DMS53 treated with DMSO at 0.1 percent for 48 hours (cell line): ENCODE data around the gene CAPN5.

Experiments used
- DNase-seq: peaks from one replicate; lab custom pipeline; 2025; ENCODE audit not compliant: unreplicated experiment; lab: John Stamatoyannopoulos, UW

CAPN5 gene

DNA sequence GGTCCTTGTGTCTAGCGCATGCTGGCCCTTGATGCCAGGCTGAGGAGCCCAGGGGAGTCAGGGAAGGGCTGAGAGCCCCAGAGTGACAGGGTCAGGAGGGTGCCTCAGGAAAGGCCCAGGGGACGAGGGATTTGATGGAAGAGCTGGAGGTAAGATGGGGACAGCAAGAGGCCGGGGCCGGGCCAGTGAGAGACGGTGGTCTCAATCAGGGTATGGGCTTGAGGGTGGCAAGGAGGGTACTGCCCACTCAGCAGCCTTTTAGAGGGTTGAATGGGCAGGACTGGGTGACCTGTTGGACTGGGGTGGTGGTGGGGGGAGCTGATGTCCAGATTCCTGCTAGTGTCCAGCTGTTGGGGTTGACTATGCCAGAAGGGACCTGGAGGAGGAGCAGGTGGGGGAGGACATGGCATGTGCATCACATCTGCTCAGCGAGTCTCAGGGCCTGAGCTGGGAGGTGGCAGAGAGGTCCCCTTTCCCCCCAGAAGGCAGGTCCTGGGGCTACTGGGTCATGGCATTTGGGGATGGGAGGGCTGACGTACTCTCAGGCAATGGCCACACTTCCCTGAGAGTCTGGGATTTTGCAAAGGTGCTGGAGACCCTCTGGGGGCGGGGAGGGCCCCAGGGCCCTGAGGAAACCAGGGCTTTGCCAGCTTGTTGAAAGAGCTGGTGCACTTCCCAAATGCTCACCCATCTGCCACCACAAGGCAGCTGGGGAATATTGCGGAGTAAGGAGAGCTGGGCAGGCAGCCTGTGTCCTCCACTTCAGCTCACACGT, 79.7 kb downstream of the CAPN5 start:
- DNase-seq, result no peak

DNA sequence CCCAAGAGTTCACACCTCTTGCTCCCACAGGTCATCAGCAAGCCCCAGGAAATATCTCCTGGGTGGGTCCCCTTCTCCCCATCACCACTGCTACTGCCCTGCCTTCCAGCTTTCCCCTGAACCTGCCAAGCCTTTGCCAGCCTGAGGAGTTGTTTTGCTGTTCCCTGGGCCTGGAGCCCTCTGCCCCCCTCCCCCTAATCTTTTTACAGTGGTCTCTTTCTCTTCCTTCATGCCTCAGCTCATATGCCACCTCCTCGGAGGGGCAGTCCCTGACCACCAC, 80.2 kb downstream of the CAPN5 start:
- no peak for DNase-seq

DNA sequence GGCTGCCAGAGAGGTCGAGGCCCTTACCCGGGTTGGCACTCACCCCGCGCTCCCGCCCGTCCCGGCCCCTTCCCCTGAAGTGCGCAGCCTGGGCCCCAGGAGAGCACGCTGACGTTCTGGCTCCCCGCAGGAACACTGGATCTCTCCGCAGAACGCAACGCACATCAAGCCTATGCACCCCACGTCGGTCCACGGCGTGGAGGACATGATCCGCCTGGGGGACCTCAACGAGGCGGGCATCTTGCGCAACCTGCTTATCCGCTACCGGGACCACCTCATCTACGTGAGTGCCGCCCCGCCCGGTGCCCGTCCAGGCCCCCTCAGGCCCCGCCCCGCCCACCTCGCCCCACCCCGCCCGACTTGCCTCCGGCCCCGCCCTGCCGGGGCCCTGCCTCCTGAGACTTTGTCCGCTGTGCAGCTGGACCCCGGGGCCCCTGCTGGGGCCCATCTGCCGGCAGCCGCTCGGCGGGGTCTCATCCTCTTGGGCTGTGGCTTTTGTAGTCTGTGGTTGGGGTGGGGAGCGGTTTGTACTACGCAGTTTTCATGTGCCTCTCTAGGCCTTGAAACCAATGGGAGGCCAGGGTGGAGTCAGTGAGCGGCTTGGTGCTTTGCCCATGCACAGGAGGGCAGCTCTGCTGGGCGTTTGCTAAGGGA, 81.0 kb downstream of the CAPN5 start:
- no peak for DNase-seq

- DNase-seq, result no peak
These were observed 82.4 kb downstream of the CAPN5 start for GRCh38 chr11:77148963-77149715.

- no peak for DNase-seq
These were observed 83.1 kb downstream of the CAPN5 start for GRCh38 chr11:77149716-77150392.

DNA sequence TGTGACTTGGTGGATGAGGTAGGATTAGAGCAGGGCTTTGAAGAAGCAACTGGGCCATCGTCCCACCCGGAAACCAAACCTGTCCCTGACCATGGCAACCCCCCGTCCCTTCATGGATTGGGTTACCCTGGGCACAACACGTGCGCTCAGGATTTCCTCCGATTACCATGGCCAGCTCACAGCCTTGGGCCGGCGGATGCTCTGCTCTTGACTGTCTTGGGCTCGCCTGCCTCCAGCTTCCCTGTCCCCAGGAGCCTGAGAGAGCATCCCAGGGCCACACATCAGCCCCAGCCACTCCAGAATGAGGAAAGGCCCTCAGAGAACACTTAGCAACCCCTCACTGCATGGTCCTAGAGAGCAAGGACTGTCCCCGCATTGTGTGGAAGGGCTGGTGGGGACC, 84.1 kb downstream of the CAPN5 start:
- DNase-seq, result no peak

GRCh38 chr11:77151804-77152509, 85.2 kb downstream of the CAPN5 start:
- DNase-seq, result no peak

- DNase-seq, result no peak
These were observed 86.1 kb downstream of the CAPN5 start for GRCh38 chr11:77152846-77153245.

DNA sequence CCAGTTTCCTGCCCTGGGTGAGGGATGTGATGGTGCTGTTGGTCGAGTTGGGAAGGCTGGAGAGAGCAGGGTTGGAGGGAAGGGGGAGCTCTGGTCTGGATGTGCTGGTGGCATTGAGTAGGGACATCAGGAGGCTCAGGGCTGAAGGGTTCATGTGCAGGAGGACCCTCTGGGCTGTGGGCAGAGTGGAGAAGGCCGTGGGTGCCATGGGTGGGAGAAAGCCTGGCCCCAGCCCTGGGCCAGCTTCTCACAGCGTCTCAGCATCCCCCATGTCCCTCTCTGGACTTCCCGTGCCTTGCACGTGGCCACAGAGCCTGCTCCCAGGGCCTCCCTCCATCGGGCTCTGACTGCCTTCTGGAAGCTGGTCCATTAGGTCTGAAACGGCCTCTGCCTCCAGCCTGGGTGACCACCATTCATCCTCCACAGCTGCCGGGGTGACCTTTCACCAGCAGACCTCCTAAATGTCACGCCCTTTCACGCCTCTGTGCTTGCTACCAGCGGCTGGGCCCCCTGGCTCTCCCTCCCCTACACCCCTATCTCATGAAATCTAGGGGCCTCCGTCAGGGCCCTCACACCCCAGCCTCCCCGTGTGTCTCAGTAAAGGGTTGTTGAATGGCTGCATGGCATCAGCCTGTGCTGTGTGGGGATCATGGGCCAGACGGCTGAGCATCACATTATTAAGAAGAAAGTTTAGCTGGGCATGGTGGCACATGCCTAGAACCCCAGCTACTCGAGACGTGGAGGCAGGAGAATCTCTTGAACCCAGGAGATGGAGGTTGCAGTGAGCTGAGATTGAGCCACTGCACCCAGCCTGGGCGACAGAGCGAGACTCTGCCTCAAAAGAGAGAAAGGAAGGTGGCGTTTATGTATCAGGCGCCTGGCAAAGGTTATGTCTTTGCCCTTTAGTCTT, 86.8 kb downstream of the CAPN5 start:
- DNase-seq, result no peak

GRCh38 chr11:77154381-77155081, 87.8 kb downstream of the CAPN5 start:
- DNase-seq, result no peak

GRCh38 chr11:77155082-77155475, 88.3 kb downstream of the CAPN5 start:
- DNase-seq, result no peak

DNA sequence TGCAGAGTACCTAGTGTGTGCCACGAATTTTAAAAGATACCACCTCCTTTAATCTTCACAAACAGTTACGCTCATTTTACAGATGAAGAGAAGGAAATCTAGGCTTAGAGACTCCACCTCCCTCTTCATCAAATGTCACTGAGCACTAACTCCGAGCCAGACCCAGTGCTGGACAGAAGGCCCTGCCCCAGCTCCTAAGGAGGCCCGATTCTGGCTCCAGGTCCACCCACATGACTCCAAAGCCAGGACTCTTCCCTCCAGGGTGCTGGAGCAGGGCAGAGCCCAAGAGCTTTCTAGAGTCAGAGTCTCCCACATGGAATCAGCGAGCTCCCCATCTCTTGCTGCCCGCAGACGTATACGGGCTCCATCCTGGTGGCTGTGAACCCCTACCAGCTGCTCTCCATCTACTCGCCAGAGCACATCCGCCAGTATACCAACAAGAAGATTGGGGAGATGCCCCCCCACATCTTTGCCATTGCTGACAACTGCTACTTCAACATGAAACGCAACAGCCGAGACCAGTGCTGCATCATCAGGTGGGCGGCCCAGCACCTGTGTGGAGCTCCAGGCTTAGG, 88.9 kb downstream of the CAPN5 start:
- no peak for DNase-seq

- DNase-seq, result no peak
These were observed 89.8 kb downstream of the CAPN5 start for GRCh38 chr11:77156396-77157195.

DNA sequence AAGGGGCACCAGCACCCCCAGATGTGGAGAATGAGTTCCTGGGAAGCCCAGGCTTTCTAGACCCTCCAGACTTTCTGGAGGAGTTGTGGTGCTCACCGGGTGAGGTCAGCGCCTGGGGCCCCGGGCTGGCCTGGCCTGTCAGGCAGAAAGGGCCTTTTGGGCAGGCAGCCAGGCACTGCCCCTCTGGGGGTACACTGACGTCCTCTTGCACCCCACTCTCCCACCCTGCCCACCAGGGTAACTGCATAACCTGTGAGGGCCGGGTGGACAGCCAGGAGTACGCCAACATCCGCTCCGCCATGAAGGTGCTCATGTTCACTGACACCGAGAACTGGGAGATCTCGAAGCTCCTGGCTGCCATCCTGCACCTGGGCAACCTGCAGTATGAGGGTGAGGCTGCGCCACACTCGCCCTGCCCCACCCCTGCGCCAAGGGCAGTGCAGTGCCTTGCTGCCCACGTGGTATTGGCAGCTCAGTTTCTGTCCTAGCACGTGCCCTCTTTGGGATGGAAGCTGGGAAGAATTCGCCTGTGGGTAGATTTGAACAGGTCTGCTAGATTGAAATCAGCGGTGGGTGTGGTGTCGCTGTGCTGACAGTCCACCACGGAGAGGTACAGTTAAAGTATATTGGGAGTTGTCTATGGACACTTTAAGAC, 91.4 kb downstream of the CAPN5 start:
- no peak for DNase-seq

DNA sequence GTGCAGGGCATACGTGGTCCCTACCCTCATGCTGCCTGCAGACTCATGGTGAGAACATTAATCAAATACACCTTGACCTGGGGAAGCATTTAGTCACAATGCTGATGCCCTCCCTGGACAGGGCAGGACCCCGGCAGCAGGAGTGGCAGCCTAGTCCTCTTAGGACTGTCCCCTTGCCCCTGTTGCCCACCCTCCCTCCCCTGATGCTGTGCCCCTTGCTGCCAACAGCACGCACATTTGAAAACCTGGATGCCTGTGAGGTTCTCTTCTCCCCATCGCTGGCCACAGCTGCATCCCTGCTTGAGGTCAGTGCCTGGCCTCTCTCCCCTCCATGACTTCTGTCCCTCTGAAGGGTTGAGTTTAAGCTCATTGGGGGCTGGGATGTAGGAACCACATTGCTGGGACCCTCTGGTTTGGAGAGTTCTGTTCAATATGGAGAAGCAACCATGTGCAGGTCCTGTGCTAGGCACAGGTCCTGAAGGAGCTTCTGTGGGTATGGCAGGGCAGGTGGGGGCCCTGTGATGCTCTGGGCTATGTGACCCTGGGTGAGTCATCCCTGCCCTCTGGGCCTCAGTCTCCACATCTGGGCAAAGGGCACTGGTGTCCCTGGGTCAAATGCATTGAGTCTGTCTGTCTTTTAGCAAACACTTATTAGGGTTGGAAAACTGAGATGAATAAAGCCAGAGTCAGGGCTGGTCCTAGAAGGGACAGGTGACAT, 92.6 kb downstream of the CAPN5 start:
- DNase-seq, result no peak

GRCh38 chr11:77159937-77160495, 93.2 kb downstream of the CAPN5 start:
- DNase-seq, result no peak

- DNase-seq, result no peak
These were observed 96.5 kb downstream of the CAPN5 start for GRCh38 chr11:77163271-77163670.
